HG03025 (cell line): Measurements from ENCODE around the gene RASL11A.
"Not testable (repeated sequence)": the region's sequence is repeated elsewhere in the genome, so short reads cannot be mapped to it uniquely, and the experiment has no call there.

ENCODE experiments used
- ATAC-seq: cut with Tn5 transposase; IDR thresholded peaks from one replicate; pipeline ENCODE4 v1.9.1; 2021; ENCODE audit warnings: mild to moderate bottlenecking, moderate library complexity; ENCODE audit not compliant: unreplicated experiment, low FRiP score

The RASL11A gene, protein sequence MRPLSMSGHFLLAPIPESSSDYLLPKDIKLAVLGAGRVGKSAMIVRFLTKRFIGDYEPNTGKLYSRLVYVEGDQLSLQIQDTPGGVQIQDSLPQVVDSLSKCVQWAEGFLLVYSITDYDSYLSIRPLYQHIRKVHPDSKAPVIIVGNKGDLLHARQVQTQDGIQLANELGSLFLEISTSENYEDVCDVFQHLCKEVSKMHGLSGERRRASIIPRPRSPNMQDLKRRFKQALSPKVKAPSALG

DNA sequence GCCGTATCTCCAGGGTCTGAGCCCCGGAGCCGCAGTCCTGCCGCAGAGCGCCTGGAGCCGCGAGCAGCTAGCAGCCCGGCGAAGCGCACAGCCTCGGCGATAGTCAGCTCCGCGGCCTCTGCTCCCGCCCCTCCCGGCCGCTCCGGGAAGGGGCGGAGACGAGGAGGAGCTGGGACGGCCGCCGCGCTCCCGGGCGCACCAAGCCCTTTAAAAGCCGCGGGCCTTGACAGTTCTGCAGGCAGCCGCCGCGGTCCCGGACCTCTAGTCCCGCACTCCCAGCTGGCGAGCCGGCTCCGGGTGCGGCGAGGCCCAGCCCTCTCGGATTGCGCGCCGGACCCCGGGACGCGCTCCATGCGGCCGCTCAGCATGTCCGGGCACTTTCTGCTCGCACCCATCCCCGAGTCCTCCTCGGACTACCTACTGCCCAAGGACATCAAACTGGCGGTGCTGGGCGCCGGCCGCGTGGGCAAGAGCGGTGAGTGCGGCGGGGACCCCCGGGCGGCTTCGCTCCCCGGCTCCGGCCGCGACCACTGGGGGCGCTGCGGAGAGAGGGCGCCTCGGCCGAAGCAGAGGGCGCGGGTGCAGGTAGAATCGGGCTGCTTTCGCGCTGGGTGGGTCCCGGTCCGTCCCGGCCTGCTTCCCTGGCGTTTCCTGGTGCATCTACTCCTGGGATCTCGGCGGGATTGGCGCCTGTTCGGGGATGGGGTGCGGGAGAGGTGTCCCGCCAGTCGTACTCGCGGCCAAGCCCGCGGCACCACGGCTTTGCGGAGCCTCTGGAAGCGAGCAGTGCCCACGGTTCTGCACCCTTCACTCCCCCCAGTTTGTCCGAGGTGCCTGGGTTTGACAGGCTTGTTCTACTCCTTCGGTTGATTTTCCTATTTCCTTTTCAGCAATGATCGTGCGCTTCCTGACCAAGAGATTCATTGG, at the start of gene RASL11A:
RASL11A (plus strand) TSS at position 237 of the 927 bp plus-strand sequence; CDS start at position 352, 115 bp downstream.
- ATAC-seq: peak; percentile 87

DNA sequence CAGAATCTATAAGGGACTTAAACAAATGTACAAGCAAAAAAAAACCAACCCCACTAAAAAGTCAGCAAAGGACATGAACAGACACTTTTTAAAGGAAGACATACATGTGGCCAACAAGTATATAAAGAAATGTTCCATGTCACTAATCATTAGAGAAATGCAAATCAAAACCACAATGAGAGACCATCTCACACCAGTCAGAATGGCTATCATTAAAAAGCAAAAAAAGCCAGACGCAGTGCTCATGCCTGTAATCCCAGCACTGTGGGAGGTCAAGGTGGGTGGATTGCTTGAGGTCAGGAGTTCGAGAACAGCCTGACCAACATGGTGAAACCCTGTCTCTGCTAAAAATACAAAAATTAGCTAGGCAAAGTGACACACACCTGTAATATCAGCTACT, 48.5 kb upstream of the RASL11A start:
- ATAC-seq: not testable (repeated sequence)

DNA sequence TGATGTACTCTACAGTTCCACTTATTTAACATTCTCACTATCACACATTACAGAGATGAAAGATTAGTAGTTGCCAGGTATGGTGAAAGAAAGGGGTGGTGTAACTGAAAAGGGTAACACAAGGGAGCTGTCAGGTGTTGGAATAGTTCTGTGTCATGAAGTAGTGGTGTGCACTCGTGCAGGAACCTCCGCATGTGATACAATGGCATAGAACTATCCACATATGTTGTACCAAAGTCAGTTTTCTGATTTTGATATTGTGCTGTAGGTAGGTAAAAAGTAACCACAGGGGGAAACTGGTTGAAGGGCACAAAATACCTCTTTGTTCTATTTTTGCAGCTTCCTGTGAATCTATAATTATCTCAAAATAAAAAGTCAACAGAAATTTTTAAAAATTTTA, 43.6 kb upstream of the RASL11A start:
- ATAC-seq: no peak

DNA sequence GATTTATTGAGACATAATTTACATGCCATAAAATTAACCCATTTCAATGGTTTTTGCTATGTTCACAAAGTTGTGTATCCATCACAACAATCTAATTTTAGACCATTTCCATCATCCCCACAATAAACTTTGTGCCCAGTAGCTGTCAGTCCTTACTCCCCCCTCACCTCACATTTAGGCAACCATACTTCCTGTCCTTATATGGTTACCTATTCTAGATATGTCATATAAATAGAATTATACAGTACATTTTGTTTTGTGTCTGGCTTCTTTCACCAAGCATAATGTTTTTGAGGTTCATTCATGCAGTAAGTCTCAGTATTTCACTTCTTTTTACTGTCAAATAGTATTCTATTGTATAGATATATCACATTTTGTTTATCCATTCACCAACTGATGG, 42.5 kb upstream of the RASL11A start:
- ATAC-seq: no peak

DNA sequence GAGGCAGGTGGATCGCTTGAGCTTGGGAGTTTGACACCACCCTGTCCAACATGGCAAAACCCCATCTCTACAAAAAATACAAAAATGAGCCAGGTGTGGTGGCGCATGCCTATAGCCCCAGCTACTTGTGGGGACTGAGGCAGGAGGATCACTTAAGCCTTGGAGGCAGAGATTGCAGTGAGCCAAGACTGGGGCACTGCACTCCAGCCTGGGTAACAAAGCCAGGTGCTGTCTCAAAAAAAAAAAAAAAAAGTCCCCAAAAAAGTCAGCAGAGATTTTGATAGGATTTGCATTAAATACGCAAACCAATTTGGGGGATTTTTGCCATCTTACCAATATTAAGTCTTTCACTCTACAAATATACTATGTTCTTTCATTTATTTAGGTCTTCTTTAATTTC, 41.0 kb upstream of the RASL11A start:
- ATAC-seq: no peak

DNA sequence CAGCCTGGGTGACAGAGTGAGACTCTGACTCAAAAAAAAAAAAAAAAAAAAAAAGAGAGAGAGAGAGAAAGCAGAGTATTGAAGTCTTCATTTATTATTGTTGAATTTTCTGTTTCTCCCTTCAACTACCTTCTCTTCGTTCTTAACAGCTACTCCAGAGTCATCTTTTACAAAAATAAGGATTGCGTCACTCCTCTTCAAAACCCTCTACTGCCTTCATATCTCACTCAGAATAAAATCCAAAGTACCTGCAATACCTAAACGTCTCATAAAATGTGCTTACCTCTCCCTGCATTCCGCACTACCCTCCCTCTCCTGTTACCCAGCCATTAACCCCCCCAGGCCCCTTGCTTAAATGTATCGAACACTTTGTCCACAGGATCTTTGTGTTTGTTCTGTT, 36.7 kb upstream of the RASL11A start:
- ATAC-seq: no peak

DNA sequence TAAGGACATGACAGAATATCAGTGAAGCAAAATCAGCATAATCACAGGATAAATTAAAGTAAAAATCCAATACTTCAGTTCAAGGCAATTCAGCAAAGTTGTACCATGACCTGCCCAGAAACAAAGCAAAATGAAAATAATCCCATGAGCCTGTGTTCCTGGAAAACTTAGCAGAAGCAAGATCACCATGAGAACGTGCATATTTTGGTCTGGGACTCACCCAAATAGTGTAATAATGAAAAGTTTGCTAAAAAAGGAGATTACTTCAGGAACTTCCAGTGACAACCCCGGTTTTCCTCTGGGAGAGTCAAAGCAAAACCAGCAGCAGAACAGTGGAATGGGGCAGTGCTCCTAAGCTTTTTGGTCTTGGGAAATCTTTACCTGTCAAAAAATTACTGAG, 34.2 kb upstream of the RASL11A start:
- ATAC-seq: no peak

DNA sequence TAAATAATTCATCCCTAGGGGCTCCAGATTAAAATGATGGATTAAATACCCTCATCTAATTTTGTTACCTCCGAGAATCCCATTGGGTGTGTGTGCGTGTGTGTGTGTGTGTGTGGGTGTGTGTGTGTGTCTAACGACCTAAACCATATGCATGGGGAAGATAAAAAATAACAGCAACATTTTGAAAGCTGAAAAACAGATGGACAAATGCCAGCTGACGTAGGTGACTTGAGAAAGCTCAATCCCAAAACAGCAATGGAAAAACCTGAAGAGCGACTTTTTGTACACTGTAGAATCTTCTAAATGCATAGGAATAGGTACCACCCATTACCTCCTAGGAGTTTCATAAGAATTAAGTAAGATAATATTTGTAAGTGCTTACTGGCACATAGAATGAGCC, 27.9 kb upstream of the RASL11A start:
- no peak for ATAC-seq

DNA sequence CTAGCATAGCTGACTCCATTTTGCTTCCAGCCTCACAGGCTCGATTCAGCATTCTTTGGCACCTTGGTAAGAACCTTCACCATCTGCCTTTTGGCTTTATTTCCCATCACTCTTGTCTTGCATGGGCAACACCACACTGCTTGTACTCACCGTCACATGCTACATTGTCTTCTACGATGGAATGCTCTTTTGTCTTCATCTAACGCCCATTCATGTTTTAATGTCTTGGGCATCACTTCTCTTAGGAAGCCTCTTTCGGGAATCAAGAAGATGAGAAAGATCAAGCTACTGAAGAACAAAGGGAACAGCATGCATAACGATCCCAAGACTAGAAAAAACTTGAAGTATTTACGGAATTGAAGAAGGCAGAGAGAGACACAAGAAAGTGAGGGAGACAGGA, 25.0 kb upstream of the RASL11A start:
- no peak for ATAC-seq

DNA sequence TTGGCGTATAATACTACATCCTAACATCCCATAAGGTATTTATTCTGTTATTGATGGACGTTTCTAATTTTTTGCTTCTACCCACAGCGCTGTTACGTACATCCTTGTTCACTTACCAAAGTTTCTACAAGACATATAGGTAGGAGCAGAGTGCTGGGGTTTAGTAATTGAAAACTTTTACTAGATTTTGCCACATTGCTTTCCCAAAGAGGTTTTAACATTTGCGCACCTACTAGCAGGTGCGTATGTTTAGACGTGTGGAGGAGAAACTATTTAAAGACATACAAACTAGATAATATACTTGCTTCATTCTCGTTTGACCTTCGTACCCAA, 19.8 kb upstream of the RASL11A start:
- ATAC-seq: peak; percentile 2

DNA sequence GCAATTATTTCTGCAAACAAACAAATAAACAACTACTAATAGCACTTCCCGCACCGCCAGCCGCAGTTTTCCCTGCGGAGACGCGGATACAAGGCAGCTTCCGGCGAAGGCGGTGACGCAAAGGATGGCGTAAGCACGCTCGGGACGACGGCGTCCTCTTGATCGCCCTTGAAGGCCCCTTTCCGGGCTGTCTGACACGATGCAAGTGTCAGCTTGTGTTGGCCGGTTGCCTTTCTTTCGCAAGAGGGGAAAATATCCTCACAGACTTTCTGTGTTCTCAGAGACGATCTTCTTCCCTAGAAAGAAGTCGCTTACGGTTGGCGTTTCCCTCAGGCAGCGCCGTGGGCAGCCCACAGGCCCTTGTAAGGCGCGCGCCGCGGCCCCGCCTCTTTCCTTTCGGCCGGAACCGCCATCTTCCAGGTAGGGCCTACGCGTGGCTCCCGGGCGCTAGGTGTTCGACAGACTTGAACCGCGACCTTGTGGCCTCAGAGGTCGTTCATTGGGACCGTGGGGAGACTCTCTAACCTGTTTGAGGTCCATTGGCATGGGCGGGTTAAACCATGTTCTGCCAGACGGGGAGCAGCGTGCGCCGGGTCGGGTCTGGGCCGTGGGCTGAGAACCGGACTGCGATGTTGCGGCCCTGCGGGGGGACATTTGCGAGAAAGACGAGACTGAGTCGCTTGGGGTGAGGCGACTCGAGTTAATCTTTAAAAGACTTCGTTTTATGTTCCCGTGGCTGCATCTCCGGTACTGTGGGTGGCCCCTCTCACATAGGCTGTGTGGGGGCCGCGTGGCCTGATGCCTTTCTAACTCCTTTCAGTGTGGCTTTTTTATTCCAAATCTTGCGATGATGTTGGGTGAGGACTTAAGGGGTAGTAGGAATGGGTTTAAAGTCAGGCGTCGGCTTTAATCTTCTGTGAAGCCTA, 19.2 kb upstream of the RASL11A start, which contains the start of gene RPL21:
RPL21 (plus strand) TSS at position 393 of the 926 bp plus-strand sequence. CDS start 2,219 bp downstream, outside the sequence.
- peak; percentile 89 for ATAC-seq

DNA sequence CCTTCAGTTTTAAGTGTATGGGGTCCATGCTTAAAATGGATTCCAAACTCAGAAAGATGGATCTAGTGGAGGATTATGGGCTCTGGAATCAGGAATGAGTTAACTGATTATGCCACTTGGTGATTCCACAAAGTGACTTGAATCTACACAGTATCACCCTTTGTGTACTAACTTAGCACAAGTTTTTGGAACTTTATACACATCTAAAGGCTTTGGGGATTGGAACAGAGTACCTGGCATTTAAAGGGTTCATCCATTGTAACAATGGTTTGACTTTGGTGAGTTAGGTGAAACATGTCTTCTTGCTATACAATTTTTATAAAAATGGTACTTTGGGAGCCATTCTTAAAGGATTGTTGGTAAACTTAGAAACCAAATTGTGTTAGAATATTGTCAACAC, 18.2 kb upstream of the RASL11A start:
- no peak for ATAC-seq

DNA sequence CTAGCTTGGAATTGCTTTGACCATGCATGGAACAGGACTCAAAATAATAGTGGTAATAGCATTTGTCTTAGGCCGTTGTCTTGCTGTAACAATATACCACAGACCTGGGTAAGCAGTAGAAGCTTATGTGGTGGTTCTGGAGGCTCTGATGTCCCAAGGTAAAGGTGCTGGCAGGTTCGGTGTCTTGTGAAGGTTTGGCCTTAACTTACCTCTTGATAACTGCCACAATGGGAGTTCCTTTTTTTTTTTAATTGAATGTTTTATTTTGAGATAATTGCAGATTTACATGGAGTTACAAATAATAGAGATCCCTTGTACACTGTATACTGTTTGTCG, 13.4 kb upstream of the RASL11A start:
- ATAC-seq: no peak

DNA sequence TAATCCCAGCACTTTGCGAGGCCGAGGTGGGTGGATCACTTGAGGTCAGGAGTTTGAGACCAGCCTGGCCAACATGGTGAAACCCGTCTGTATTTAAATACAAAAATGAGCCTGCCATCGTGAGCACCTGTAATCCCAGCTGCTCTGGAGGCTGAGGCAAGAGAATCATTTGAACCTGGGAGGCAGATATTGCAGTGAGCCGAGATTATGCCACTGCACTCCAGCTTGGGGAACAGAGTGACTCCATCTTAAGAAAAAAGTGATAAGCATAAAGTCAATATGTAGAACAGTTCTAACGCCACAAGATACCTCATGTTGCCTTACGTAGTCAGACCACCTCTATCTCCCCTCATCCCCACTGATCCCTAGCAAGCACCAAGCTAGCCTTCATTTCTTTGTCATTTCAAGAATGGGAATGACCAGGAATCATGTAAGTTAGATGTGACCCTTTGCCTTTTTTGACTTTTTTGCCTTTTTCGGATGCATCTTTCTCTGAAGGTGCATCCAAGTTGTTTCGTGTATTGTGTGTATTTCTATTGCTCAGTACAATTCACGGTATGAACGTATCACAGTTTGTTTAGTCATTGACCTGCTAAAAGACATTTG, 12.9 kb upstream of the RASL11A start:
- ATAC-seq: no peak

DNA sequence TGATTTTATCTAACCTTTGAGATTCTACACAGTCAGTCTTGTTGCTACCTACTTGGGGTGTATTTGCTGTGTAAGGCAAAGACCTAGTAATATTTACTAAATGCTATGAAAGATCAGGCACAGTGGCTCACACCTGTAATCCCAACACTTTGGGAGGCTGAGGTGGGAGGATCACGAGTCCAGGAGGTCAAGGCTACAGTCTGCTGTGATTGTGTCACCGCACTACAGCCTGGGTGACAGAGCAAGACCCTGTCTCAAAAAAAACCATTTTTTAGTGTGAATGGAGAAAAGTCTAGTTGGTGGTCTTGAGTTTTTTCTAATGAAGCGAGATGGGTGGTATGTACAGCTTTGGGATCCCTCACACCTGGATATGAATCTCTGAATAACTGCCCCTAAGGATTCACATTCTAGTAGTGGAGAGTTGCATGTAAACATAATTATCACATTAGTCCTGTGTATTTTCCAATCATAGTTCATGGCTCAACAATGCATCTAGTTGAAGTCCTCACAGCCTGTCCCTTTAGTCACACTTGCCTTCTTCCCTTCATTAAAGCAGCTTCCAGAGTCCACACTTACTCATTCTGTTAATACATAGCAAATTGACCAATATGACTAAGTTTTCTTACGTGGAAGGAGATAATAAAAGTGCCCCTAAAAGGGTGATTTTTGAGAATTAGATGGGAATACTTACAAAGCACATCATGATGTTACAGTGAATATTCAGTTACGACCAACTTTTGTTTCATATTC, 11.8 kb upstream of the RASL11A start:
- ATAC-seq: no peak

DNA sequence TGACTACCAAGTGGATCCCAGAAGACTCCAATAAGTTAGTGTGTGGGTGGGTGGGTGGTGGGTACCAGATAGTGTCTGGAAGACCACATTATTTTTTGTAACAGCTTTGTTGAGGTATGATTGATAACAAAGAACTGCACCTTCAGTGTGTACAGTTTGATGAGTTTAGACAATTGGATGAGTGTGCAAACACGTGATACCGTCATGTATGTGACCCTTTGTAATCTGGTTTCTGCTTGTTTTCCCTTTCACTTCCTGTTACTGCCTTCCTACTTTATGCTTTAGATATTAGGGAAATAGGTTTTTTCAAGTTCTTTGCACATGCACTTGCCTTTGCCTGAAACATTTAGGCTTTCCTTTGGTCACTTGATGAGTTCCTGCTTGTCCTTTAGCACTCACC, 10.8 kb upstream of the RASL11A start:
- ATAC-seq: no peak

DNA sequence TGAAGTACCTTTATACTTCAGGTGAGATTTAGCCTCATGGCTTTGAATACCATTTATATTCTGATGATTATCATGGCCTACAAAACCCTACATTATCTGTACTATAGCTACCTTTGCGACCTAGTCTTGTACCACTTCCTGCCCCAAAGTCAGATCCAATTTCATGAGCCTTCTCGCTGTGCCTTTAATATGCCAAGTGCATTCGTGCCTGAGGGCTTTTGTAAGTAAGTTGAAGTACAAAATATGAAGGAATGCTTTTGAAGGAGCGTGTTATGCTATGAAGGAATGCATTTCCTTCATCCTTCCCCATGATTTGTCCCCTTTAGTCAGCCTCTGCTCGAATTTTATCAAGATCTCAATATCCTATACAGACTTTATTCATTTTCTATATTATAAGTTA, 9.2 kb upstream of the RASL11A start:
- ATAC-seq: no peak

DNA sequence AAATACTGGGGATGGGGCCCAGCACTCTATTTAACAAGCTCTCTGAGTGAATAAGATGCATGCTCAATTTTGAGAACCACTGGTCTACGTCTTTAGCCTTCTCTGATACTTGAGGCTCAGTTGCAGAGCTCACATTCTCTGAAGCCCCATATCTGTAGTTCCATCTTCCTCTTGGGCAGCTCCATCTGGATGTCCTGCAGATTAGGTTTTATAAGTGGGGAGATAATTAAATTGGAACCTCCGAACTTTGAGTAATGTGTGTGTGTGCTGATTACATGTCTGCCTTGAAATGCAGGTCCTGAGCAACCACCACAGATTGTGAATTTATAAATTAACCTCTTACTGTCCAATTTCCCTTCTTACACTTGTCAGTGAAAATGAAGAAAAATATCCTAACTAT, 7.2 kb upstream of the RASL11A start:
- ATAC-seq: no peak

DNA sequence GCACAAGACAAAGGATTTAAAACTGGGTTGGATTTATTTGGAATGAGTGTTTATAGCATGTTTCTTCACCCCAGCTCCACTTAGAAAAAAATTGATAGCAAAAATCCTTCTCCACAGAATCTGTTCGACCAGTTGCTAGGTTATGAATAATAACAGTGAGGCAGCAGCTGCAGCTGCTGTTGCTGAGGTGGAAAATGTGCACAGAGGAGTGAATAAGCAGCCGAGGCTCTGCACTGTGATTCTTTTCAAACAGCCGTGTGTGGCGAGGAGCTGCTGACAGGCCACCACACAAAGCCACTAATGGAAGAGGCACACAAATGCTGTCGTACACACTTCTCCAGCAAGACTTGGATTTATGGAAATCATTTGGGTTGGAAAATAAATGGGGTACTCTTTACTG, 6.4 kb upstream of the RASL11A start:
- no peak for ATAC-seq

DNA sequence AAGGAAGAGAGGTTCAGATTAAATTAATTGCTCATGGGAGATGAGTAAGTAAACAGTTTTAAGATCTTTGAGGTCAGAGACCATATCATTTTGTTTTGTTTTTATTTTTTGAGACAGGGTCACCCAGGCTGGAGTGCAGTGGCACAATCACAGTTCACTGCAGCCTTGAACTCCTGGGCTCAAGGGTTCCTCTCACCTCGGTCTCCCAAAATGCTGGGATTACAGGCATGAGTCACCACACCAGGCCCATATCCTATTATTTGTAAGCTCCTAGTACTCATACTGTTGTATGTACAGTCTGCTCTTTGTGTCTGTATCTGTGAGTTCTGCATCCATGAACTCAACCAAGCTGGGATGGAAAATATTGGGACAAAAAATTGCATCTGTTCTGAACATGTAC, 6.0 kb upstream of the RASL11A start:
- ATAC-seq: no peak
